T-cell (primary cell): ENCODE results near the gene PARM1. TPM values are rescaled to one million over a fixed set of nuclear protein-coding genes. Genes with fewer than 3 reads are reported as not detected.

Experiments
- ATAC-seq, 4 experiments: fragments of 200-7000 bp in 3 of 4; fragments of 150-1000 bp in 1 of 4; cut with Tn5 transposase; replicated peaks in 1 of 4; 1 replicate in 3 of 4; 2 replicates in 1 of 4; pipeline ENCODE4 v1.10.0; 2021; ENCODE audit warnings: moderate library complexity in 3 of 4, mild to moderate bottlenecking in 2 of 4, moderate number of reproducible peaks in 1 of 4
- CTCF ChIA-PET, 2 donors: fragments of 300-600 bp; sonication (Branson Sonifier 250); formaldehyde crosslinking; loops; one replicate each; lab custom pipeline; 2022; ENCODE audit warnings: antibody characterized with exemption in 2 of 2; lab: Charles Lee
- POLR2A ChIA-PET, 2 donors: fragments of 300-600 bp; sonication (Branson Sonifier 250); formaldehyde crosslinking; loops; one replicate each; lab custom pipeline; 2022; ENCODE audit warnings: antibody characterized with exemption in 2 of 2; lab: Charles Lee
- DNase-seq, 35 experiments: peaks; one replicate each; pipeline versions ENCODE4 v3.0.0 to v3.0.0-alpha.2; 2013 to 2023
- H3K27ac ChIP-seq: one replicate; pipeline ENCODE4 v1.5.1; 2013; ENCODE audit warnings: low read length
- H3K27me3 ChIP-seq, 2 experiments: replicated peaks in 1 of 2; 1 replicate in 1 of 2; 2 replicates in 1 of 2; pipeline versions ENCODE4 v1.6.1 to v1.7.0; 2013; ENCODE audit warnings: low read length in 1 of 2, mixed read lengths in 1 of 2; ENCODE audit not compliant: control insufficient read depth in 2 of 2, insufficient read depth in 2 of 2; ENCODE audit errors: extremely low read depth in 1 of 2
- H3K36me3 ChIP-seq, 2 donors: 1 replicate in 1 of 2; 2 replicates in 1 of 2; pipeline versions ENCODE4 v1.6.1 to v1.7.0; 2013; ENCODE audit warnings: low read length in 1 of 2; ENCODE audit not compliant: control insufficient read depth in 2 of 2, insufficient read depth in 1 of 2; ENCODE audit errors: extremely low read depth in 1 of 2
- H3K4me1 ChIP-seq, 2 experiments: 1 replicate in 1 of 2; 2 replicates in 1 of 2; pipeline versions ENCODE4 v1.6.1 to v1.7.0; 2013; ENCODE audit warnings: low read length in 2 of 2, mixed read lengths in 1 of 2; ENCODE audit not compliant: insufficient read depth in 2 of 2, control insufficient read depth in 1 of 2; ENCODE audit errors: extremely low read depth in 1 of 2
- H3K4me3 ChIP-seq, 2 donors: 1 replicate in 1 of 2; 2 replicates in 1 of 2; pipeline versions ENCODE4 v1.5.1 to v1.7.0; 2013; ENCODE audit warnings: mild to moderate bottlenecking in 2 of 2, low read length in 1 of 2, moderate library complexity in 1 of 2; ENCODE audit not compliant: control insufficient read depth in 1 of 2; ENCODE audit errors: extremely low read depth in 1 of 2
- H3K9me3 ChIP-seq: 2 replicates; pipeline ENCODE4 v1.7.0; 2013
- H3K27ac Mint-ChIP-seq, 2 donors: one replicate each; pipeline ENCODE4 v1.8.0; 2020 to 2021; ENCODE audit warnings: mild to moderate bottlenecking in 2 of 2, mixed read lengths in 2 of 2
- H3K27me3 Mint-ChIP-seq, 2 donors: one replicate each; pipeline ENCODE4 v1.8.0; 2021 to 2022; ENCODE audit warnings: mixed read lengths in 2 of 2
- H3K36me3 Mint-ChIP-seq: one replicate; pipeline ENCODE4 v1.8.0; 2021; ENCODE audit warnings: mixed read lengths
- H3K4me1 Mint-ChIP-seq, 3 donors: one replicate each; pipeline ENCODE4 v1.8.0; 2020 to 2022; ENCODE audit warnings: mixed read lengths in 3 of 3, mild to moderate bottlenecking in 1 of 3
- H3K4me3 Mint-ChIP-seq, 3 donors: one replicate each; pipeline ENCODE4 v1.8.0; 2020 to 2022; ENCODE audit warnings: mild to moderate bottlenecking in 3 of 3, mixed read lengths in 3 of 3, moderate library complexity in 3 of 3
- H3K9me3 Mint-ChIP-seq, 3 donors: one replicate each; pipeline ENCODE4 v1.8.0; 2020 to 2022; ENCODE audit warnings: mixed read lengths in 3 of 3
- WGBS: methylation state at CpG from one replicate; pipeline ENCODE4 v1.1.5; 2013; ENCODE audit warnings: missing lambda C conversion rate; ENCODE audit not compliant: insufficient coverage; 5-methylcytosine and 5-hydroxymethylcytosine counted together
- total RNA-seq, 35 experiments: library from RNA in 6 of 35; stranded (reverse) in 6 of 35; fragments of 120-200 nt in 1 of 35; gene quantifications; one replicate each; pipeline versions ENCODE4 v1.2.1 to v1.2.4 and lab custom pipeline; 2013 to 2026

The PARM1 gene
- total RNA-seq, 5 donors from 2014 or later (not counting 1 experiment from before 2014, with no cell fraction given), result 0.13 to 0.38 (median 0.26) TPM

DNA sequence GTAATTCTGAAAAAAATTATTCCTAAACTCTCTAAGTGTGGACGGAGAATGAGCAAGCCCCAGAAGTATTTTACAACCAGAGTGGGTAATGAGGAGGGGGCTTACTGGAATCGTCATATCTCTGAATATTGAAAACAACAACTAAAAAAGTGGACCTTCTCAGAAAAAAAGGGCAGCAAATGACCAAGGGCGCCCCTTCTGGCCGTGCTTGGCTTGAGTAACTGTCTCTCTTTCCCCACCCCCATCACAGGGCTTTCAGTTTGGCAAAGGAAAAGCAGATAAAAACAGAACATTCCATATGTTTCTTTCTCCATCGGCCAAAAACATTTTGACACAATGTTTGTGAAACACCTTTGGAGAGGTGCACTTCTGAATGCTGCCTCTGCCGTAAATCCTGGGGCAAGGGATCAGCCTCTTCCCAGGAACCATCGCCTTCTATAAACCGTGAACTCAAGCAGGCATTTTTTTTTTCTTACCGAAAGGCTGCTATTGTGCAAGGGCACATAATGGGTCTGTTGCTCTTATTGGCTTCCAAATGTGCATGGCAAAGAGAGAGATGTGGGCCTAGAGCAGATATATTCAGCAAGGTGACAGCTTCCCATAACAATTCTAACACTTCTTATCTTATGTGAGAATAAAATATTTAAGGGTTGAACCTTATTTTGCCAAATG, 115.4 kb downstream of the PARM1 start:
- H3K27ac Mint-ChIP-seq, result no peak overlapping the region
- H3K9me3 Mint-ChIP-seq, result peaks cover 0 to 9% (median 4%) of the 10 kb centered on the region in 3 donors
- Histone ChIP-seq H3K4me3 (no peak overlapping the region), H3K27ac (no peak overlapping the region), H3K4me1 (no peaks in the 10 kb centered on the region), H3K9me3 (no peaks in the 10 kb centered on the region), H3K36me3 (no peaks in the 10 kb centered on the region), H3K27me3 (no peaks in the 10 kb centered on the region)
- no peaks in the 10 kb centered on the region for H3K36me3 Mint-ChIP-seq
- 77% methylated on average over 4 of the region's 9 CpGs for WGBS
- H3K4me3 Mint-ChIP-seq, result no peak overlapping the region
- ATAC-seq (no peak), DNase-seq (no peak)
- peaks cover 0 to 1% of the 10 kb centered on the region in 2 donors for H3K27me3 Mint-ChIP-seq
- CTCF ChIA-PET, result no interaction called here
- H3K4me1 Mint-ChIP-seq, result no peaks in the 10 kb centered on the region
- POLR2A ChIA-PET, result no interaction called here

- Mint-ChIP-seq H3K27me3 (peaks cover 0 to 1% of the 10 kb centered on the region in 2 donors), H3K4me1 (no peaks in the 10 kb centered on the region), H3K27ac (no peak overlapping the region), H3K36me3 (no peaks in the 10 kb centered on the region), H3K9me3 (peaks cover 0 to 4% (median 0%) of the 10 kb centered on the region in 3 donors), H3K4me3 (no peak overlapping the region)
- CTCF ChIA-PET, result no interaction called here
- no peak overlapping the region for H3K4me3 ChIP-seq
- H3K27me3 ChIP-seq, result no peaks in the 10 kb centered on the region
- POLR2A ChIA-PET, result no interaction called here
- no peak for ATAC-seq
- DNase-seq, result no peak
- H3K36me3 ChIP-seq, result no peaks in the 10 kb centered on the region
- WGBS, result no CpG with 5 or more reads among the region's 1 CpG
- no peaks in the 10 kb centered on the region for H3K4me1 ChIP-seq
- H3K9me3 ChIP-seq, result no peaks in the 10 kb centered on the region
- H3K27ac ChIP-seq, result no peak overlapping the region
These were observed 118.5 kb downstream of the PARM1 start for GRCh38 chr4:75051431-75051830.

DNA sequence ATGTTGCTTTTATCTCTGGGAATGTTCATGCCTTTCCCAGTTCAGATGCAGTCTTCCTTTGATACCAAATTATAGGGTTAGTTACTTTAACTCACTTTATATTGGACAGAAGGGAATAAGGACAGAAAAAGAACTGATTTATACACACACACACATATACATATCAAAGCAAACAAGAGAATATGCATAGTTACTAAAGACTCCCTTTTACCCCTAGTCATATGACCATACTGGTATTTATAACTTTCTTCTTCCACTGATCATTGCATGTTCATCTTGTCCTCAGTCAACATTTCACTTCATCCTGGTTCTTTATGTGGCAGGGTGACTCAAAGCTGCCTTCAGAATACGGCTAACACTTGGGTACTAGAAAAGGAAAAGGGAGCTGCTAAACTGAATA, 120.4 kb downstream of the PARM1 start:
- no peak overlapping the region for H3K4me3 ChIP-seq
- Mint-ChIP-seq H3K4me1 (no peaks in the 10 kb centered on the region), H3K27me3 (peaks cover 0 to 1% of the 10 kb centered on the region in 2 donors), H3K4me3 (no peak overlapping the region), H3K36me3 (no peaks in the 10 kb centered on the region), H3K9me3 (peaks cover 0 to 4% (median 0%) of the 10 kb centered on the region in 3 donors), H3K27ac (no peak overlapping the region)
- no CpG with 5 or more reads among the region's 1 CpG for WGBS
- no peak overlapping the region for H3K27ac ChIP-seq
- H3K9me3 ChIP-seq, result no peaks in the 10 kb centered on the region
- H3K36me3 ChIP-seq, result no peaks in the 10 kb centered on the region
- ATAC-seq, result no peak
- CTCF ChIA-PET, result no interaction called here
- DNase-seq, result no peak
- H3K4me1 ChIP-seq, result no peaks in the 10 kb centered on the region
- no peaks in the 10 kb centered on the region for H3K27me3 ChIP-seq
- POLR2A ChIA-PET, result no interaction called here

- POLR2A ChIA-PET, result no interaction called here
- no CpG with 5 or more reads among the region's 3 CpGs for WGBS
- CTCF ChIA-PET, result no interaction called here
These were observed 121.2 kb downstream of the PARM1 start for GRCh38 chr4:75054078-75054477.

GRCh38 chr4:75056277-75056676, 123.4 kb downstream of the PARM1 start:
- CTCF ChIA-PET, result no interaction called here
- no peak overlapping the region for H3K4me3 ChIP-seq

More at GRCh38 chr4:75054078-75054477, 121.2 kb downstream of the PARM1 start:
- no peak for ATAC-seq
- no peak overlapping the region for H3K4me3 Mint-ChIP-seq
- no peaks in the 10 kb centered on the region for H3K4me1 ChIP-seq
- H3K27ac ChIP-seq, result no peak overlapping the region
- H3K27ac Mint-ChIP-seq, result no peak overlapping the region
- no peak for DNase-seq
- H3K4me1 Mint-ChIP-seq, result no peaks in the 10 kb centered on the region
- H3K36me3 Mint-ChIP-seq, result no peaks in the 10 kb centered on the region
- H3K4me3 ChIP-seq, result no peak overlapping the region
- H3K9me3 Mint-ChIP-seq, result peaks cover 0 to 4% (median 0%) of the 10 kb centered on the region in 3 donors
- H3K27me3 Mint-ChIP-seq, result peaks cover 0 to 1% of the 10 kb centered on the region in 2 donors
- H3K36me3 ChIP-seq, result no peaks in the 10 kb centered on the region
- no peaks in the 10 kb centered on the region for H3K9me3 ChIP-seq
- H3K27me3 ChIP-seq, result no peaks in the 10 kb centered on the region

DNA sequence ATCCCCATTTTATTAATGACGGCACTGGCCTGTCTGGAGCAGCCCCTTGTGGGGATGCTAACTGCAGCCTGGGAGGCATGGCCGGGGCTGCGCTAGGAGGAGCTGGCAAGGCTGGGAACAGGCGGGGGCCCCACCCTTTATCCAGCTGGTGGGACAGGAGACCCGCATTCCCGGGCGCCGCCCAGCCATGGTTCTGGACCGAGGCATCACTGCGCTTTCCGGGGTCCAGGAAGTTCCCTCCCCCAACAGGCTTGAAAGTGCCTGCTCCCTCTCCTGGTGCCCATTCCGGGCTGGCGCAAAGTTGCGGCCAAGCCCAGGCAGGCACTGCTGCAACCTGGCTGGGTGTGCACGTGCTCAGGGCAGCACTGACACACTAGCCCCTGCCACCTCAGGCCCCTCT, 124.5 kb downstream of the PARM1 start:
- no peaks in the 10 kb centered on the region for H3K27me3 ChIP-seq
- Mint-ChIP-seq H3K4me3 (no peak overlapping the region), H3K9me3 (no peaks in the 10 kb centered on the region), H3K27ac (no peak overlapping the region), H3K4me1 (no peaks in the 10 kb centered on the region), H3K36me3 (no peaks in the 10 kb centered on the region), H3K27me3 (no peaks in the 10 kb centered on the region)
- DNase-seq (no peak), ATAC-seq (no peak)
- CTCF ChIA-PET, result no interaction called here
- POLR2A ChIA-PET, result no interaction called here
- whole genome bisulfite sequencing, result 90% methylated on average over 14 of the region's 15 CpGs
- no peak overlapping the region for H3K4me3 ChIP-seq
- H3K4me1 ChIP-seq, result no peaks in the 10 kb centered on the region
- H3K9me3 ChIP-seq, result no peaks in the 10 kb centered on the region
- no peaks in the 10 kb centered on the region for H3K36me3 ChIP-seq
- H3K27ac ChIP-seq, result no peak overlapping the region

More at GRCh38 chr4:75056277-75056676, 123.4 kb downstream of the PARM1 start:
- H3K36me3 Mint-ChIP-seq, result no peaks in the 10 kb centered on the region
- H3K4me1 Mint-ChIP-seq, result no peaks in the 10 kb centered on the region
- ATAC-seq (no peak), DNase-seq (no peak)
- peaks cover 0 to 4% (median 0%) of the 10 kb centered on the region in 3 donors for H3K9me3 Mint-ChIP-seq
- no peaks in the 10 kb centered on the region for H3K27me3 Mint-ChIP-seq
- no peak overlapping the region for H3K27ac ChIP-seq
- no peaks in the 10 kb centered on the region for H3K36me3 ChIP-seq
- H3K27me3 ChIP-seq, result no peaks in the 10 kb centered on the region
- POLR2A ChIA-PET, result no interaction called here
- no peaks in the 10 kb centered on the region for H3K4me1 ChIP-seq
- H3K9me3 ChIP-seq, result no peaks in the 10 kb centered on the region
- H3K4me3 Mint-ChIP-seq, result no peak overlapping the region
- WGBS, result 78% methylated on average over 3 of the region's 4 CpGs
- H3K27ac Mint-ChIP-seq, result no peak overlapping the region
